Urinary bladder (tissue), 4 donors: Measurements from ENCODE around the gene PCNT. TPM values are rescaled to one million over a fixed set of nuclear protein-coding genes. Genes with fewer than 3 reads are reported as not detected.

Experiments
- DNase-seq: peaks from one replicate; pipeline ENCODE4 v3.0.0-alpha.2; 2015; ENCODE audit errors: extremely low spot score
- H3K27ac ChIP-seq: one replicate; pipeline ENCODE4 v1.5.1; 2013; ENCODE audit warnings: low read depth, mild to moderate bottlenecking, moderate library complexity
- H3K36me3 ChIP-seq: one replicate; pipeline ENCODE4 v1.6.1; 2013; ENCODE audit warnings: mild to moderate bottlenecking, moderate library complexity; ENCODE audit not compliant: insufficient read depth
- H3K4me1 ChIP-seq: one replicate; pipeline ENCODE4 v1.6.1; 2013; ENCODE audit warnings: mild to moderate bottlenecking, moderate library complexity; ENCODE audit not compliant: insufficient read depth
- H3K4me3 ChIP-seq: one replicate; pipeline ENCODE4 v1.5.1; 2013; ENCODE audit warnings: low read depth, low read length
- WGBS: extraction: QIAGEN DNeasy Blood & Tissue Kit; methylation state at CpG from one replicate; pipeline ENCODE4 v1.1.7; 2013; 5-methylcytosine and 5-hydroxymethylcytosine counted together
- polyA plus RNA-seq: library from polyadenylated mRNA; stranded (reverse); fragments of 200-250 nt; gene quantifications from one replicate; pipeline ENCODE4 v1.2.3, GENCODE V29; 2013
- total RNA-seq: library from RNA; depleted of rRNA; stranded (reverse); fragments of >200 nt; gene quantifications from one replicate; pipeline ENCODE4 v1.2.3, GENCODE V29; 2014
- donor health status: healthy with polysubstance abuse.
- donor health status: healthy.

The PCNT gene
- total and polyA plus RNA-seq, 2 donors, result 15.7 to 22.4 TPM

GRCh38 chr21:46317710-46318463 lies 6.1 kb upstream of the PCNT start:
- Histone ChIP-seq H3K4me1 (no peaks in the 10 kb centered on the region), H3K27ac (no peak overlapping the region), H3K4me3 (no peak overlapping the region), H3K36me3 (no peaks in the 10 kb centered on the region)
- 75% methylated on average over 20 of the region's 20 CpGs for WGBS
- DNase-seq, result no peak

- WGBS, result 85% methylated on average over 4 of the region's 4 CpGs
- no peaks in the 10 kb centered on the region for H3K4me1 ChIP-seq
- H3K36me3 ChIP-seq, result no peaks in the 10 kb centered on the region
- H3K4me3 ChIP-seq, result no peak overlapping the region
- no peak overlapping the region for H3K27ac ChIP-seq
- no peak for DNase-seq
Measured at GRCh38 chr21:46318464-46318845, 5.5 kb upstream of the PCNT start.

- Histone ChIP-seq H3K4me1 (no peaks in the 10 kb centered on the region), H3K4me3 (no peak overlapping the region), H3K36me3 (no peaks in the 10 kb centered on the region), H3K27ac (no peak overlapping the region)
- 94% methylated on average over 7 of the region's 7 CpGs for WGBS
- DNase-seq, result no peak
Measured at GRCh38 chr21:46319186-46319585, 4.8 kb upstream of the PCNT start.

- DNase-seq, result no peak
- no peak overlapping the region for H3K4me3 ChIP-seq
- WGBS, result 52% methylated on average over 4 of the region's 4 CpGs
- H3K27ac ChIP-seq, result no peak overlapping the region
- no peaks in the 10 kb centered on the region for H3K4me1 ChIP-seq
- H3K36me3 ChIP-seq, result no peaks in the 10 kb centered on the region
Measured at GRCh38 chr21:46320331-46320801, 3.6 kb upstream of the PCNT start.

- peak overlapping the region; percentile 54 for H3K4me3 ChIP-seq
- no peak overlapping the region for H3K27ac ChIP-seq
- DNase-seq, result no peak
- H3K36me3 ChIP-seq, result no peaks in the 10 kb centered on the region
- WGBS, result 4% methylated on average over 50 of the region's 50 CpGs
- no peaks in the 10 kb centered on the region for H3K4me1 ChIP-seq
Measured at GRCh38 chr21:46322351-46323226, 1.4 kb upstream of the PCNT start.

GRCh38 chr21:46323227-46323709 lies 688 bp upstream of the PCNT start:
- Histone ChIP-seq H3K36me3 (no peaks in the 10 kb centered on the region), H3K4me1 (no peaks in the 10 kb centered on the region), H3K27ac (no peak overlapping the region), H3K4me3 (peak overlapping the region; percentile 54)
- under 1% methylated on average over 34 of the region's 34 CpGs for WGBS
- no peak for DNase-seq

- Histone ChIP-seq H3K36me3 (no peaks in the 10 kb centered on the region), H3K27ac (peak overlapping the region; percentile 97), H3K4me1 (no peaks in the 10 kb centered on the region), H3K4me3 (peak overlapping the region; percentile 79)
- DNase-seq, result peak; percentile 51
- under 1% methylated on average over 97 of the region's 98 CpGs for WGBS
Measured at GRCh38 chr21:46324390-46325072, 575 bp downstream of the PCNT start.

- Histone ChIP-seq H3K36me3 (no peaks in the 10 kb centered on the region), H3K4me3 (peak overlapping the region; percentile 79), H3K4me1 (no peaks in the 10 kb centered on the region), H3K27ac (peak overlapping the region; percentile 90)
- no peak for DNase-seq
- 8% methylated on average over 42 of the region's 43 CpGs for WGBS
Measured at GRCh38 chr21:46325073-46325912, 1.3 kb downstream of the PCNT start.

- Histone ChIP-seq H3K36me3 (no peaks in the 10 kb centered on the region), H3K27ac (no peak overlapping the region), H3K4me3 (no peak overlapping the region), H3K4me1 (no peaks in the 10 kb centered on the region)
- DNase-seq, result no peak
- WGBS, result 87% methylated on average over 15 of the region's 15 CpGs
Measured at GRCh38 chr21:46326110-46326703, 2.3 kb downstream of the PCNT start.

- H3K36me3 ChIP-seq, result no peaks in the 10 kb centered on the region
- H3K4me3 ChIP-seq, result no peak overlapping the region
- no peak overlapping the region for H3K27ac ChIP-seq
- H3K4me1 ChIP-seq, result no peaks in the 10 kb centered on the region
- DNase-seq, result no peak
- WGBS, result 70% methylated on average over 4 of the region's 4 CpGs
Measured at GRCh38 chr21:46327711-46328110, 3.8 kb downstream of the PCNT start.

- Histone ChIP-seq H3K4me3 (no peak overlapping the region), H3K27ac (no peak overlapping the region), H3K4me1 (no peaks in the 10 kb centered on the region), H3K36me3 (no peaks in the 10 kb centered on the region)
- 79% methylated on average over 5 of the region's 5 CpGs for WGBS
- no peak for DNase-seq
Measured at GRCh38 chr21:46328151-46328550, 4.2 kb downstream of the PCNT start.

GRCh38 chr21:46329796-46330195 lies 5.8 kb downstream of the PCNT start:
- DNase-seq, result no peak
- peaks cover 2% of the 10 kb centered on the region for H3K36me3 ChIP-seq
- no peaks in the 10 kb centered on the region for H3K4me1 ChIP-seq
- H3K4me3 ChIP-seq, result no peak overlapping the region
- WGBS, result 97% methylated on average over 2 of the region's 2 CpGs
- no peak overlapping the region for H3K27ac ChIP-seq
